HepG2 (cell line): Measurements from ENCODE around the gene LIN28A. TPM values are rescaled to one million over a fixed set of nuclear protein-coding genes. Genes with fewer than 3 reads are reported as not detected.

Experiments used
- AKAP8 ChIP-seq: sonication (generic); formaldehyde crosslinking; IDR thresholded peaks from 2 replicates; pipeline ENCODE4 v1.5.1; 2020; ENCODE audit warnings: mild to moderate bottlenecking, missing genetic modification reagents
- CENPT ChIP-seq: sonication (generic); formaldehyde crosslinking; IDR thresholded peaks from 2 replicates; pipeline ENCODE4 v1.8.0; 2022; ENCODE audit warnings: low read depth, mild to moderate bottlenecking, moderate library complexity, missing genetic modification reagents
- CERS6 ChIP-seq: sonication (generic); formaldehyde crosslinking; IDR thresholded peaks from 2 replicates; pipeline ENCODE4 v1.5.0; 2020; ENCODE audit warnings: missing genetic modification reagents
- FOSL1 ChIP-seq: sonication (generic); formaldehyde crosslinking; IDR thresholded peaks from 2 replicates; pipeline ENCODE4 v1.9.0; 2021; ENCODE audit warnings: missing genetic modification reagents, borderline replicate concordance
- FOXA3 ChIP-seq: IDR thresholded peaks from 2 replicates; pipeline ENCODE4 v1.6.1; 2016; ENCODE audit warnings: missing genetic modification reagents, missing compliant biosample characterization
- HOXA3 ChIP-seq: sonication (generic); formaldehyde crosslinking; IDR thresholded peaks from 2 replicates; pipeline ENCODE4 v1.5.0; 2020; ENCODE audit warnings: missing genetic modification reagents
- MAX ChIP-seq: IDR thresholded peaks from 2 replicates; pipeline ENCODE4 v1.6.1; 2012; ENCODE audit warnings: inconsistent platforms
- MLLT10 ChIP-seq: sonication (generic); formaldehyde crosslinking; IDR thresholded peaks from 2 replicates; pipeline ENCODE4 v1.4.0; 2020; ENCODE audit warnings: missing genetic modification reagents
- NFAT5 ChIP-seq: sonication (generic); formaldehyde crosslinking; IDR thresholded peaks from 2 replicates; pipeline ENCODE4 v1.4.0; 2020; ENCODE audit warnings: missing genetic modification reagents
- PLSCR1 ChIP-seq: sonication (generic); formaldehyde crosslinking; IDR thresholded peaks from 2 replicates; pipeline ENCODE4 v1.5.0; 2020; ENCODE audit warnings: missing genetic modification reagents, mild to moderate bottlenecking, borderline replicate concordance
- SMAD3 ChIP-seq: sonication (generic); formaldehyde crosslinking; IDR thresholded peaks from 2 replicates; pipeline ENCODE4 v1.4.0; 2020; ENCODE audit warnings: missing genetic modification reagents
- SOX5 ChIP-seq: IDR thresholded peaks from 2 replicates; pipeline ENCODE4 v1.6.1; 2016; ENCODE audit warnings: borderline replicate concordance
- ZBED4 ChIP-seq: sonication (generic); formaldehyde crosslinking; IDR thresholded peaks from 2 replicates; pipeline ENCODE4 v1.4.0; 2020; ENCODE audit warnings: missing genetic modification reagents, borderline replicate concordance
- ZNF136 ChIP-seq: sonication (generic); formaldehyde crosslinking; IDR thresholded peaks from 2 replicates; pipeline ENCODE4 v1.8.1; 2022; ENCODE audit warnings: low read depth, mild to moderate bottlenecking, moderate library complexity, missing genetic modification reagents
- ZNF260 ChIP-seq: sonication (generic); formaldehyde crosslinking; IDR thresholded peaks from 2 replicates; pipeline ENCODE4 v1.4.0; 2020; ENCODE audit warnings: missing genetic modification reagents, low read depth, mild to moderate bottlenecking, borderline replicate concordance
- ZNF460 ChIP-seq: sonication (generic); formaldehyde crosslinking; IDR thresholded peaks from 2 replicates; pipeline ENCODE4 v1.5.1; 2020; ENCODE audit warnings: missing genetic modification reagents, mild to moderate bottlenecking, borderline replicate concordance
- ZNF510 ChIP-seq: sonication (generic); formaldehyde crosslinking; IDR thresholded peaks from 2 replicates; pipeline ENCODE4 v1.4.0; 2020; ENCODE audit warnings: low read depth, mild to moderate bottlenecking, missing genetic modification reagents
- ZNF788 ChIP-seq: sonication (generic); formaldehyde crosslinking; IDR thresholded peaks from 2 replicates; pipeline ENCODE4 v1.5.0; 2020; ENCODE audit warnings: mild to moderate bottlenecking, missing genetic modification reagents, borderline replicate concordance
- polyA plus RNA-seq, 8 experiments: library from polyadenylated mRNA; depleted of rRNA in 3 of 8; stranded (reverse) in 7 of 8; unstranded in 1 of 8; fragments of >200 nt; fragmentation: Illumina TruSeq in 4 of 8; extraction: Trizol in 4 of 8; gene quantifications; 2 replicates each; pipeline versions ENCODE4 v1.2.1 to v1.2.3, GENCODE V29; 2011 to 2016; ENCODE audit warnings: low read depth in 4 of 8, missing spikeins in 1 of 8, mixed read lengths in 1 of 8; ENCODE audit not compliant: insufficient read depth in 1 of 8
- total RNA-seq, 5 experiments: library from RNA; depleted of rRNA; stranded (reverse); fragments of >200 nt; fragmentation: Illumina TruSeq; extraction: Trizol; gene quantifications; 2 replicates each; pipeline ENCODE4 v1.2.3, GENCODE V29; 2016; ENCODE audit warnings: low read depth in 1 of 5

The LIN28A gene
- total and polyA plus RNA-seq, 2 of the 13 experiments (the other 11 are each of a cell fraction or from before 2014, with no cell fraction given): not detected

- TF ChIP-seq ZBED4 (peak; percentile 82; the same call in 1 of the 2 replicates), ZNF460 (CRISPR knock-in tag) (no peak), AKAP8 (CRISPR knock-in tag) (peak; percentile 75; the same call in 1 of the 2 replicates), ZNF510 (CRISPR knock-in tag) (peak; percentile 85; the same call in 1 of the 2 replicates), MAX (peak; percentile 100), NFAT5 (CRISPR knock-in tag) (peak; percentile 97), ZNF788 (CRISPR knock-in tag) (peak; percentile 97), SOX5 (peak; percentile 63; the same call in 1 of the 2 replicates), PLSCR1 (CRISPR knock-in tag) (no peak), MLLT10 (no peak), CENPT (peak; percentile 95), ZNF260 (CRISPR knock-in tag) (no peak), FOSL1 (CRISPR knock-in tag) (peak; percentile 37; the same call in 1 of the 2 replicates), FOXA3 (CRISPR knock-in tag) (peak; percentile 68), CERS6 (CRISPR knock-in tag) (no peak), SMAD3 (CRISPR knock-in tag) (peak; percentile 86), HOXA3 (CRISPR knock-in tag) (peak; percentile 98), ZNF136 (CRISPR knock-in tag) (peak; percentile 96)
Observed at GRCh38 chr1:26431979-26432695, 21.5 kb downstream of the LIN28A start, which contains the start of gene DHDDS (continued).
